GM10248 (cell line): ENCODE data around the gene TACR2.

Experiments used
- CTCF ChIA-PET: fragments of 300-600 bp; sonication (Branson Sonifier 250); formaldehyde crosslinking; extraction: SDS; loops from one replicate; lab custom pipeline; 2021; ENCODE audit warnings: antibody characterized with exemption; lab: Yijun Ruan, JAX
- POLR2A ChIA-PET: fragments of 350-650 bp; sonication (Branson Sonifier 250); formaldehyde crosslinking; extraction: SDS; loops from one replicate; lab custom pipeline; 2020; ENCODE audit warnings: antibody characterized with exemption; lab: Yijun Ruan, JAX
- DNase-seq: peaks from one replicate; pipeline ENCODE4 v3.0.0; 2012; ENCODE audit errors: extremely low spot score
- CTCF ChIP-seq: IDR thresholded peaks from 2 replicates; pipeline ENCODE4 v1.5.1; 2012; ENCODE audit warnings: mild to moderate bottlenecking, low read depth; ENCODE audit errors: extremely low read depth, missing control alignments, control extremely low read depth

TACR2 gene

GRCh38 chr10:69377191-69377590 is 39.5 kb downstream of the TACR2 start:
- CTCF ChIA-PET, result interaction anchor here (1.1 to 2.8 kb wide), 3 partner anchors 16 to 139 kb away, joined by 3 to 11 read pairs (median 4); no protein-coding TSS in a partner anchor
- POLR2A ChIA-PET, result no interaction called here
- TF ChIP-seq CTCF, result no peak
- DNase-seq, result no peak

GRCh38 chr10:69376662-69377061 is 40.1 kb downstream of the TACR2 start:
- CTCF ChIA-PET, result interaction anchor here (1.1 to 2.8 kb wide), 3 partner anchors 17 to 139 kb away, joined by 3 to 11 read pairs (median 4); no protein-coding TSS in a partner anchor
- TF ChIP-seq CTCF, result no peak
- POLR2A ChIA-PET, result no interaction called here
- no peak for DNase-seq

GRCh38 chr10:69375307-69376151 is 41.2 kb downstream of the TACR2 start:
- DNase-seq, result no peak
- CTCF ChIA-PET, result interaction anchor here (2.8 kb wide), 1 partner anchor 18 kb away, joined by 11 read pairs; no protein-coding TSS in a partner anchor
- POLR2A ChIA-PET, result no interaction called here

GRCh38 chr10:69374931-69375306 is 41.8 kb downstream of the TACR2 start:
- ChIA-PET CTCF (no interaction called here), POLR2A (no interaction called here)
- no peak for TF ChIP-seq CTCF
- DNase-seq, result no peak

More at GRCh38 chr10:69375307-69376151, 41.2 kb downstream of the TACR2 start:
- TF ChIP-seq CTCF, result no peak

- CTCF ChIA-PET, result interaction anchor here (0.8 to 2.0 kb wide), 2 partner anchors 18 to 41 kb away, joined by 3 to 7 read pairs; no protein-coding TSS in a partner anchor
- POLR2A ChIA-PET, result no interaction called here
- DNase-seq, result no peak
- TF ChIP-seq CTCF, result no peak
Observed at GRCh38 chr10:69374242-69374641, 42.5 kb downstream of the TACR2 start.

GRCh38 chr10:69372126-69372980 is 44.4 kb downstream of the TACR2 start:
- POLR2A ChIA-PET, result no interaction called here
- CTCF ChIA-PET, result interaction anchor here (2.0 kb wide), 1 partner anchor 20 kb away, joined by 7 read pairs; no protein-coding TSS in a partner anchor
- DNase-seq, result no peak
- no peak for TF ChIP-seq CTCF
